Retinal pigment epithelial cell (primary cell): ENCODE measurements around the gene ITGA8.

Source experiments
- DNase-seq: peaks from one replicate; pipeline ENCODE4 v3.0.0-alpha.2; 2010; ENCODE audit warnings: low read depth
- H3K4me3 ChIP-seq: 2 replicates; pipeline ENCODE4 v1.5.1; 2011; ENCODE audit warnings: mild to moderate bottlenecking, low read length, control low read depth, moderate library complexity
- TF ChIP-seq, protein P1 (sequence below): conservative IDR thresholded peaks from 2 replicates; pipeline ENCODE4 v1.5.1; 2011; ENCODE audit warnings: low read depth, low read length, control low read depth, inconsistent platforms

The ITGA8 gene

DNA sequence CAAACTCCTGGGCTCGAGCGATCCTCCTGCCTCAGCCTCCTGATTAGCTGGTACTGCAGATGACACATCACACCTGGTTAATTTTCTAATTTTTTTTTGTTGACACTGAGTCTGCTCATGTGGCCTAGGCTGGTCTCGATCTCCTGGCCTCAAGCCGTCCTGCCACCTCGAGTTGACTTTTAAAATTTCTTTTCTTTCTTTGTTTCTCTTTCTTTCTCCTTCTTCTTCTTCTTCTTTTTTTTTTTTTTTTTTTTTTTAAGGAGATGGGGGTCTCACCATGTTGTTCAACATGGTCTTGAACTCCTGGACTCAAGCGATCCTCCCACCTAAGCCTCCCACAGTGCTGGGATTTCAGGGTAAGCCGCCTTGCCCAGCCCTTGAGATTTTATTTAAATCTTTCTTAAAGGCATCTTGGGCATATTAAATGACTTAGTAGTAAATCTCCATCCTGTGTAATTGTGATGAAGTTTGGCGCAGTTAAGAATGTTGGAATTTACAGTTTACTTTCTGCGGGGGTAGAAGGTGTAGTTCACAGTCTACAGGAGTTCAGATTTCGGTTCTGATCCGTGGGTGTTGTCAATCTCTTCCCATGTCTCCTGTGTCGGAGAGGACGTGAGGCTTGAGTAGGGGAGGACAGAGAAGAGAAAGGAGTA is 1.0 kb upstream of the ITGA8 start:
- no peak overlapping the region for H3K4me3 ChIP-seq
- TF ChIP-seq, protein P1, sequence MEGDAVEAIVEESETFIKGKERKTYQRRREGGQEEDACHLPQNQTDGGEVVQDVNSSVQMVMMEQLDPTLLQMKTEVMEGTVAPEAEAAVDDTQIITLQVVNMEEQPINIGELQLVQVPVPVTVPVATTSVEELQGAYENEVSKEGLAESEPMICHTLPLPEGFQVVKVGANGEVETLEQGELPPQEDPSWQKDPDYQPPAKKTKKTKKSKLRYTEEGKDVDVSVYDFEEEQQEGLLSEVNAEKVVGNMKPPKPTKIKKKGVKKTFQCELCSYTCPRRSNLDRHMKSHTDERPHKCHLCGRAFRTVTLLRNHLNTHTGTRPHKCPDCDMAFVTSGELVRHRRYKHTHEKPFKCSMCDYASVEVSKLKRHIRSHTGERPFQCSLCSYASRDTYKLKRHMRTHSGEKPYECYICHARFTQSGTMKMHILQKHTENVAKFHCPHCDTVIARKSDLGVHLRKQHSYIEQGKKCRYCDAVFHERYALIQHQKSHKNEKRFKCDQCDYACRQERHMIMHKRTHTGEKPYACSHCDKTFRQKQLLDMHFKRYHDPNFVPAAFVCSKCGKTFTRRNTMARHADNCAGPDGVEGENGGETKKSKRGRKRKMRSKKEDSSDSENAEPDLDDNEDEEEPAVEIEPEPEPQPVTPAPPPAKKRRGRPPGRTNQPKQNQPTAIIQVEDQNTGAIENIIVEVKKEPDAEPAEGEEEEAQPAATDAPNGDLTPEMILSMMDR: no peak
- DNase-seq: no peak

DNA sequence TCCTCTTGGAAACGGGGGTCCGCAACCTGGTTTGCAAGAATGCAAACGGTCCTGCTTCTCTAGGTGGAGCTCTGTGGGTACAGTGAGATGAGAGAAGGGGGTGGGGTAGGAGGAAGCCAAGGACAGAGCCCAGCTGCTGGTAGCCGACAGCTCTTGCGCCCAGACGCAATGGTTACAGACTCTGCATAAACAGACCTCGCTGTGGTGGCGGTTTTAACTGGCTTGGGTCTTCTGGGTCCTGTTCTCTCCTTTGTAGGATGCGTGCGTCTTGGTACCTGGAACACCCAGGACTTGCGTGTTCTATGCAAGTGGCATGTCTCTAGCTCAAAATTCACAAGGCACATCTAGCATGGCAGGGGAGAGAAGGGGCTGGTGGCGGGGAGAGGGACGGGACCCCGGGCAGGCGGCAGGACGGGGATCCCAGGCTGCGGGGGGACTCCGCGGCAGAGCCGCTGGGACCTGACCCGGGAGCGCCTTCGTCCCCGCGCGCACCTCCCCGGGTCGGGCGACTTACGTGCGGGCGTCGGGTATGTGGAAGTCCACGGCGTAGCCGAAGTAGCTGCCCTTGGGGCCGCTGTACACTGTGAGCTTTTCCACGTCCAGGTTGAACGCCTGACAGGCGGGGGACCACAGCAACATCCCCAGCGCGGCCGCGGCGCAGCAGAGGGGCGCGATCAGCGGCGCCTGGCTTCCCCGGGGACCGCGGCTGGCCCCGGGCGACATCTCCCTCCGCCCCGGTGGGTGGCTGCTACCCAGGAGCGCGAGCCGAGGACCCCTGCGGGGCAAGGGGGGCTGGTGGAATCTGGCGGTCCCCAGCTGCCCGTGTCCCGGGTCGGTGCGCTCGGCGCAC is 448 bp downstream of the ITGA8 start:
- peak overlapping the region; percentile 8 for H3K4me3 ChIP-seq
- DNase-seq: no peak
- TF ChIP-seq, protein P1: no peak

DNA sequence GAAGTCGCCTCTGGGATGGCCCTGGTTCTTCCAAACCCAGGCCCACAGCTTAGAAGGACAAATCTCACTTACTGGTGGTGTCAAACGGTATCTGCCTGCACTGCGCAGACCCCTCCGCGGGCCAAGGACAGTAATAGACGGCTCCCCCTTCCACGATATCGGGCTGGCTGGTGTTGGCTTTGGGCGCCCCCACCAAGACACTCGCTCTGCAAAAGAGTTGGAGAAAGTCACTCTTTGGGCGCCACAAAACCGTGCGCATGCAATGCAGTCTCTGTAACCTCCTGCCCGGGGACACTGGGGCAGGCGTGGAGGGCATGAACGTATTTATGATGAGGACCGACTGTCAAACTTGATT is 1.1 kb downstream of the ITGA8 start:
- DNase-seq: no peak
- no peak overlapping the region for H3K4me3 ChIP-seq

DNA sequence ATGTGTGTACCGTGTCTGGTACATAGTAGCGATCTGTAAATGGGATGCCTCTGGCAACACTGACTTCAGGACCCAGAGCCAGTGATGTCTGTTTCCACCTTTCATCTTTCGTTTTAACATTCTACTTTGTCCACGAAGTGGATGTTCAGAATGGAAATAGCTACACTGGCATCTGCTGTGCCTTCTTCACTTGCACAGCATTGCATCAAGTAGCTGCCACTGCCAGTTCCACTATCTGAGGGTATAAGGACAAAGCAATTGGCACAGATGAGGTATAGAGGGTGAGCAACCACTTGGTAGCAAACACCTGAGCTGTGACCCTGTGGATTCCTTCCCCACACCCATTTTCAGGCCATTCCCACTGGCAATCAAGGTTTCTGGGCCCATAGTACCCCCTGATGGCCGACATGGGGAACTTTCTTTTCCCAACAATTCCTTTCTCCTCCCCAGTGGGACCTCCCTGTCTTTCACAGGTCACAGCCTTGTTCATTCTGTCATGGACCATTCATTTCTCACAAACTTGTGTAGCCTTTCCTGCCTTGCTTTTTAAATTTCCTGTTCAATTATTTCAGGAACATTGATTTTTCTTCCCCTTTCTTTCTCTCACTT is 4.0 kb downstream of the ITGA8 start:
- H3K4me3 ChIP-seq: no peak overlapping the region
- TF ChIP-seq, protein P1: peak; percentile 45
- no peak for DNase-seq

More for the DNA sequence above, 1.1 kb downstream of the ITGA8 start:
- TF ChIP-seq, protein P1: no peak

DNA sequence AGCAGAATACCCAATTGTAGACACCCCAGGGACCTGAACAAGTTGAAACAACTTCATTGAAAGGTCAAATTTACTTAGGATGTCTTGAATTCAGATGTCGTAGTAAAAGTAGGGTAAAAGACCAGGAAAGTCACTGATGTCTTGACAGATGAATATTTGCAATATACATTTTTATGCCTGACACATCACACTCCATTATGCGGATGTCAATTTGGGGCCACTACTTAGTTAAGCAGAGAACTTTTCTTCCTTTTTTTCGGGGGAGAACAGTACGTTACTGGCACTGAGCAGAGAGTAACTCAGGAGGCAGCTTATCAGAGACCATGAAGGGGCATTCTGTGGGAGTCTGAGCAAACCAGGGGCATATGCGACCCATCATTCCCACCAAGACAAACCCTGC is 4.9 kb downstream of the ITGA8 start:
- TF ChIP-seq, protein P1: no peak
- no peak for DNase-seq
- no peak overlapping the region for H3K4me3 ChIP-seq

DNA sequence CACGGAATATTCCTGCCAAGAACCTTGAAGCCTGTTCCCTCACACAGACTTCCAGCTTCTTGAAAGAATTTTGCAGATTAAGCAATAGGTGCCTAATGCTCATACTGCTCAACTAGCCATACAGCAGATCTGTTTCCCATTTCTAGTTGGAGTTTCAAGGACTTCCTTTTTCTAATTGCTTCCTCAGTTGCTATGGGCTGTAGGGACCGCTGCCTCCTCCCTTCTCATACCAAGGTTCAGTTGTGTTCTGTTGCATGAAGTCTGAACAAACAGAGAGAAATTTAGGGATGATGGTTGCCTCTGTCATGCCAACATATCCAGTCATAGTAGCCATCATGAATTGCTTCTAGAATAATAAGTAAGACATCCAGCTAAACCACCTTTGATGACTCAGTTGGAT is 6.8 kb downstream of the ITGA8 start:
- H3K4me3 ChIP-seq: no peak overlapping the region
- TF ChIP-seq, protein P1: no peak
- no peak for DNase-seq
